A673 (cell line): ENCODE measurements around the gene TRABD2A. TPM values are rescaled to one million over a fixed set of nuclear protein-coding genes. Genes with fewer than 3 reads are reported as not detected.

Source experiments
- BruUV-seq: library from RNA; stranded (reverse); fragments of 400-500 nt; replicated peaks from 2 replicates; lab custom pipeline; 2021; lab: Mats Ljungman, UMichigan
- CTCF ChIA-PET: fragments of 300-600 bp; sonication (Branson Sonifier 250); formaldehyde crosslinking; loops from one replicate; lab custom pipeline; 2022; ENCODE audit warnings: antibody characterized with exemption; lab: Charles Lee
- POLR2A ChIA-PET: fragments of 300-600 bp; sonication (Branson Sonifier 250); formaldehyde crosslinking; loops from one replicate; lab custom pipeline; 2022; ENCODE audit warnings: antibody characterized with exemption; ENCODE audit not compliant: low non-redundant PET; lab: Charles Lee
- DNase-seq: peaks from one replicate; pipeline ENCODE4 v3.0.0-alpha.2; 2015; ENCODE audit warnings: low spot score
- H3K27ac ChIP-seq: fragments of 200-600 bp; sonication (generic); 2 replicates; pipeline ENCODE4 v1.5.1; 2016; ENCODE audit warnings: mixed run types, low read depth, mild to moderate bottlenecking, mixed read lengths, antibody characterized with exemption, low read length; ENCODE audit not compliant: poor library complexity, severe bottlenecking
- H3K27me3 ChIP-seq: fragments of 200-600 bp; sonication (generic); replicated peaks from 2 replicates; pipeline ENCODE4 v1.6.1; 2017; ENCODE audit warnings: mixed run types, low read depth, mild to moderate bottlenecking, mixed read lengths, antibody characterized with exemption, low read length; ENCODE audit not compliant: insufficient read depth, poor library complexity
- H3K36me3 ChIP-seq: fragments of 200-600 bp; sonication (generic); 2 replicates; pipeline ENCODE4 v1.6.1; 2016; ENCODE audit warnings: mixed run types, mild to moderate bottlenecking, mixed read lengths, antibody characterized with exemption, low read length; ENCODE audit not compliant: insufficient read depth, poor library complexity, severe bottlenecking
- H3K4me1 ChIP-seq: fragments of 200-600 bp; sonication (generic); 2 replicates; pipeline ENCODE4 v1.6.1; 2017; ENCODE audit warnings: mixed run types, mild to moderate bottlenecking, mixed read lengths, antibody characterized with exemption, low read length; ENCODE audit not compliant: insufficient read depth, poor library complexity, severe bottlenecking
- H3K4me3 ChIP-seq: fragments of 200-600 bp; sonication (generic); 2 replicates; pipeline ENCODE4 v1.5.1; 2016; ENCODE audit warnings: low read depth, mixed run types, mild to moderate bottlenecking, mixed read lengths, low read length; ENCODE audit not compliant: poor library complexity, severe bottlenecking
- H3K9me3 ChIP-seq: fragments of 200-600 bp; sonication (generic); 2 replicates; pipeline ENCODE4 v1.6.1; 2016; ENCODE audit warnings: mixed run types, low read depth, mild to moderate bottlenecking, mixed read lengths, antibody characterized with exemption, low read length; ENCODE audit not compliant: poor library complexity, severe bottlenecking
- EZH2 ChIP-seq: fragments of 200-600 bp; sonication (generic); IDR thresholded peaks from 2 replicates; pipeline ENCODE4 v1.6.1; 2017; ENCODE audit warnings: borderline replicate concordance, low read depth, mild to moderate bottlenecking, mixed read lengths, antibody characterized with exemption, low read length; ENCODE audit not compliant: poor library complexity, severe bottlenecking
- intact Hi-C: fragments of 100-400 bp; cut with micrococcal nuclease; formaldehyde crosslinking; loops from one replicate; pipeline ENCODE4 v1.10.0; 2022; ENCODE audit not compliant: unreplicated experiment
- total RNA-seq: library from RNA; stranded (reverse); gene quantifications from 2 replicates; pipeline ENCODE4 v1.2.3, GENCODE V29; 2021
- TF ChIP-seq, protein P1 (sequence below): fragments of 300-800, 200-600 bp; sonication (generic); conservative IDR thresholded peaks from 2 replicates; pipeline ENCODE4 v1.5.1; 2017; ENCODE audit warnings: low read depth, mild to moderate bottlenecking, antibody characterized with exemption, low read length, moderate library complexity, mixed read lengths

TRABD2A gene
- total RNA-seq, 1 experiment from 2014 or later: 0.67 TPM

- Histone ChIP-seq H3K9me3 (no peaks in the 10 kb centered on the region), H3K36me3 (peaks cover 9% of the 10 kb centered on the region), H3K27ac (peak within 1 kb of the TSS; percentile 96), H3K27me3 (no peaks in the 10 kb centered on the region), H3K4me1 (peaks cover 13% of the 10 kb centered on the region), H3K4me3 (peak within 1 kb of the TSS; percentile 96)
- ChIA-PET POLR2A (interaction anchor here (0.6 to 1.4 kb wide), 4 partner anchors 8 to 27 kb away, joined by 3 to 5 read pairs (median 5); no protein-coding TSS in a partner anchor), CTCF (interaction anchor here (1.0 to 1.2 kb wide), 2 partner anchors 21 to 23 kb away, joined by 3 to 4 read pairs; no protein-coding TSS in a partner anchor)
- DNase-seq: peak; percentile 90
- no TSS peak for BruUV-seq
- TF ChIP-seq, protein P1, sequence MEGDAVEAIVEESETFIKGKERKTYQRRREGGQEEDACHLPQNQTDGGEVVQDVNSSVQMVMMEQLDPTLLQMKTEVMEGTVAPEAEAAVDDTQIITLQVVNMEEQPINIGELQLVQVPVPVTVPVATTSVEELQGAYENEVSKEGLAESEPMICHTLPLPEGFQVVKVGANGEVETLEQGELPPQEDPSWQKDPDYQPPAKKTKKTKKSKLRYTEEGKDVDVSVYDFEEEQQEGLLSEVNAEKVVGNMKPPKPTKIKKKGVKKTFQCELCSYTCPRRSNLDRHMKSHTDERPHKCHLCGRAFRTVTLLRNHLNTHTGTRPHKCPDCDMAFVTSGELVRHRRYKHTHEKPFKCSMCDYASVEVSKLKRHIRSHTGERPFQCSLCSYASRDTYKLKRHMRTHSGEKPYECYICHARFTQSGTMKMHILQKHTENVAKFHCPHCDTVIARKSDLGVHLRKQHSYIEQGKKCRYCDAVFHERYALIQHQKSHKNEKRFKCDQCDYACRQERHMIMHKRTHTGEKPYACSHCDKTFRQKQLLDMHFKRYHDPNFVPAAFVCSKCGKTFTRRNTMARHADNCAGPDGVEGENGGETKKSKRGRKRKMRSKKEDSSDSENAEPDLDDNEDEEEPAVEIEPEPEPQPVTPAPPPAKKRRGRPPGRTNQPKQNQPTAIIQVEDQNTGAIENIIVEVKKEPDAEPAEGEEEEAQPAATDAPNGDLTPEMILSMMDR: no peak
- no peak for TF ChIP-seq EZH2
- intact Hi-C loops: loop anchor here (2.0 kb wide), 1 partner anchor 19 kb away; no protein-coding TSS in a partner anchor
Measured at GRCh38 chr2:84905181-84906107, 24.6 kb upstream of the TRABD2A start, which contains the start of gene TMSB10. Gene TMSB10 (plus strand): TSS chr2:84905656.

- no TSS peak for BruUV-seq
- DNase-seq: peak; percentile 67
Measured at GRCh38 chr2:84904717-84905174, 23.9 kb upstream of the TRABD2A start.

DNA sequence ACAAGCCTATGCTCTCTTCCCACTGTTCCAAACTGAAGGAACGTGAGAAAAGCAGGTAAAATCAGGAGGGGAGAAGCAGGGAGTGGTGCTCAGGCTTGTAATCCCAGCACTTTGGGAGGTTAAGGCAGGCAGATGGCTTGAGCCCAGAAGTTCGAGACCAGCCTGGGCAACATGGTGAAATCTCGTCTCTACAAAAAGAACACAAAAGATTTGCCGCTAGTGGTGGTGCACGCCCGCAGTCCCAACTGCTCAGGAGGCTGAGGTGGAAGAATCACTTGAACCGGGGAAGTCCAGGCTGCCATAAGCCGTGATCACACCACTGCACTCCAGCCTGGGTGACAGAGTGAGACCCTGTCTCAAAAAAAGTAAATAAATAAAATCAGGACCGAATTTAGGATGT is 23.3 kb upstream of the TRABD2A start:
- no peak overlapping the region for H3K27ac ChIP-seq
- intact Hi-C loops: loop anchor here (2.0 kb wide), 1 partner anchor 21 kb away; no protein-coding TSS in a partner anchor
- no TSS peak for BruUV-seq
- H3K27me3 ChIP-seq: no peaks in the 10 kb centered on the region
- DNase-seq: no peak
- TF ChIP-seq, protein P1: no peak
- TF ChIP-seq EZH2: no peak
- peaks cover 13% of the 10 kb centered on the region for H3K4me1 ChIP-seq
- no peak overlapping the region for H3K4me3 ChIP-seq
- POLR2A ChIA-PET: interaction anchor here (0.6 kb wide), 2 partner anchors 25 to 33 kb away, joined by 5 to 6 read pairs; no protein-coding TSS in a partner anchor
- CTCF ChIA-PET: no interaction called here
- H3K36me3 ChIP-seq: peaks cover 9% of the 10 kb centered on the region
- H3K9me3 ChIP-seq: no peaks in the 10 kb centered on the region

More at GRCh38 chr2:84904717-84905174, 23.9 kb upstream of the TRABD2A start:
- intact Hi-C loops: loop anchor here (2.0 kb wide), 1 partner anchor 20 kb away; no protein-coding TSS in a partner anchor
- TF ChIP-seq EZH2: no peak
- TF ChIP-seq, protein P1: no peak
- peak overlapping the region; percentile 96 for H3K4me3 ChIP-seq
- H3K36me3 ChIP-seq: peaks cover 9% of the 10 kb centered on the region
- no peaks in the 10 kb centered on the region for H3K9me3 ChIP-seq
- H3K4me1 ChIP-seq: peaks cover 13% of the 10 kb centered on the region
- no peaks in the 10 kb centered on the region for H3K27me3 ChIP-seq
- POLR2A ChIA-PET: interaction anchor here (0.6 to 1.4 kb wide), 4 partner anchors 15 to 33 kb away, joined by 5 to 6 read pairs (median 5); no protein-coding TSS in a partner anchor
- peak overlapping the region; percentile 96 for H3K27ac ChIP-seq
- CTCF ChIA-PET: interaction anchor here (1.0 to 1.2 kb wide), 2 partner anchors 21 to 22 kb away, joined by 3 to 4 read pairs; no protein-coding TSS in a partner anchor
